Thyroid gland (tissue), 4 donors: ENCODE data around the gene BORCS6. TPM values are rescaled to one million over a fixed set of nuclear protein-coding genes. Genes with fewer than 3 reads are reported as not detected.

ENCODE experiments used
- DNase-seq, 2 donors: peaks; one replicate each; pipeline ENCODE4 v3.0.0-alpha.2; 2019
- H3K27ac ChIP-seq, 3 donors: fragments of 200-600 bp; sonication (generic); 1 replicate in 2 of 3; 2 replicates in 1 of 3; pipeline ENCODE4 v1.5.1; 2016 to 2019; ENCODE audit warnings: mild to moderate bottlenecking in 1 of 3, moderate library complexity in 1 of 3
- H3K27me3 ChIP-seq: fragments of 200-600 bp; sonication (generic); one replicate; pipeline ENCODE4 v1.5.1; 2019
- H3K36me3 ChIP-seq, 2 donors: fragments of 200-600 bp; sonication (generic); one replicate each; pipeline ENCODE4 v1.5.1; 2016 to 2019
- H3K4me1 ChIP-seq, 2 donors: fragments of 200-600 bp; sonication (generic); one replicate each; pipeline ENCODE4 v1.5.1; 2017 to 2019
- H3K4me3 ChIP-seq, 3 donors: fragments of 200-600 bp; sonication (generic); replicated peaks in 1 of 3; 1 replicate in 2 of 3; 2 replicates in 1 of 3; pipeline ENCODE4 v1.5.1; 2016; ENCODE audit warnings: mild to moderate bottlenecking in 1 of 3
- H3K9me3 ChIP-seq: fragments of 200-600 bp; sonication (generic); one replicate; pipeline ENCODE4 v1.5.1; 2017
- POLR2A ChIP-seq, 2 donors: fragments of 450-650 bp; IDR thresholded peaks; one replicate each; pipeline ENCODE4 v1.6.1; 2017; ENCODE audit warnings: antibody characterized with exemption in 2 of 2, mild to moderate bottlenecking in 2 of 2, moderate library complexity in 1 of 2
- WGBS, 2 donors: methylation state at CpG; one replicate each; pipeline ENCODE4 v1.1.5; 2017; 5-methylcytosine and 5-hydroxymethylcytosine counted together
- intact Hi-C: fragments of 100-400 bp; cut with DNase I; formaldehyde crosslinking; loops from one replicate; pipeline ENCODE4 v1.15.1; 2023
- microRNA counts, 2 donors: library from miRNA; unstranded; fragments of <30 nt; microRNA quantifications; one replicate each; lab custom pipeline; 2016 to 2017
- microRNA-seq: library from miRNA; unstranded; fragments of <30 nt; microRNA quantifications from one replicate; pipeline ENCODE4, GENCODE V29; 2016
- total RNA-seq, 4 donors: library from RNA; depleted of rRNA; stranded (reverse); fragments of >200 nt; gene quantifications; one replicate each; pipeline ENCODE4 v1.2.3, GENCODE V29; 2016
- TF ChIP-seq, protein P1 (sequence below), 6 experiments: fragments of 200-600 bp in 3 of 6; fragments of 450-650 bp in 3 of 6; sonication (generic) in 3 of 6; IDR thresholded peaks; one replicate each; pipeline ENCODE4 v1.5.1; 2016 to 2019; ENCODE audit warnings: antibody characterized with exemption in 6 of 6, mild to moderate bottlenecking in 2 of 6, inconsistent platforms in 1 of 6, moderate library complexity in 1 of 6

The BORCS6 gene
- total RNA-seq, 4 donors from 2014 or later: 7.7 to 17.0 (median 15.5) TPM

GRCh38 chr17:8138672-8139371, 51.2 kb downstream of the BORCS6 start:
- Histone ChIP-seq H3K27ac (peak overlapping the region; percentile 69 to 93 (median 86)), H3K9me3 (no peaks in the 10 kb centered on the region), H3K27me3 (no peaks in the 10 kb centered on the region), H3K36me3 (peaks cover 44 to 47% of the 10 kb centered on the region in 2 donors), H3K4me3 (no peak overlapping the region), H3K4me1 (peaks cover 19 to 35% of the 10 kb centered on the region in 2 donors)
- peak; percentile 95 for DNase-seq
- intact Hi-C loops: no loop called here
- TF ChIP-seq POLR2A (IDR thresholded peaks at IDR 0.05): peak in 1 of 2 donors; percentile 81
- TF ChIP-seq, protein P1, sequence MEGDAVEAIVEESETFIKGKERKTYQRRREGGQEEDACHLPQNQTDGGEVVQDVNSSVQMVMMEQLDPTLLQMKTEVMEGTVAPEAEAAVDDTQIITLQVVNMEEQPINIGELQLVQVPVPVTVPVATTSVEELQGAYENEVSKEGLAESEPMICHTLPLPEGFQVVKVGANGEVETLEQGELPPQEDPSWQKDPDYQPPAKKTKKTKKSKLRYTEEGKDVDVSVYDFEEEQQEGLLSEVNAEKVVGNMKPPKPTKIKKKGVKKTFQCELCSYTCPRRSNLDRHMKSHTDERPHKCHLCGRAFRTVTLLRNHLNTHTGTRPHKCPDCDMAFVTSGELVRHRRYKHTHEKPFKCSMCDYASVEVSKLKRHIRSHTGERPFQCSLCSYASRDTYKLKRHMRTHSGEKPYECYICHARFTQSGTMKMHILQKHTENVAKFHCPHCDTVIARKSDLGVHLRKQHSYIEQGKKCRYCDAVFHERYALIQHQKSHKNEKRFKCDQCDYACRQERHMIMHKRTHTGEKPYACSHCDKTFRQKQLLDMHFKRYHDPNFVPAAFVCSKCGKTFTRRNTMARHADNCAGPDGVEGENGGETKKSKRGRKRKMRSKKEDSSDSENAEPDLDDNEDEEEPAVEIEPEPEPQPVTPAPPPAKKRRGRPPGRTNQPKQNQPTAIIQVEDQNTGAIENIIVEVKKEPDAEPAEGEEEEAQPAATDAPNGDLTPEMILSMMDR (IDR thresholded peaks at IDR 0.05): peak; percentile 77 to 98 (median 87)
- WGBS, 2 donors: 2 to 3% methylated on average over 31 to 38 of the region's 46 CpGs

GRCh38 chr17:8138374-8138671, 51.7 kb downstream of the BORCS6 start:
- intact Hi-C loops: no loop called here

More at GRCh38 chr17:8138374-8138671, 51.7 kb downstream of the BORCS6 start:
- Histone ChIP-seq H3K27ac (peak overlapping the region; percentile 69 to 93 (median 86)), H3K4me1 (peaks cover 19 to 35% of the 10 kb centered on the region in 2 donors), H3K4me3 (no peak overlapping the region), H3K27me3 (no peaks in the 10 kb centered on the region), H3K9me3 (no peaks in the 10 kb centered on the region), H3K36me3 (peaks cover 39 to 42% of the 10 kb centered on the region in 2 donors)
- 1 to 2% methylated on average over 7 of the region's 7 CpGs for WGBS, 2 donors
- TF ChIP-seq POLR2A (IDR thresholded peaks at IDR 0.05): no peak
- TF ChIP-seq, protein P1 (IDR thresholded peaks at IDR 0.05): no peak
- DNase-seq: no peak

MicroRNAs within 50 kb of the gene (microRNA counts, 767-probe panel; counts per million panel counts)
- microRNA hsa-miR-4521 (lab: Ali Mortazavi, UCI): 0 to 2,010 counts per million in 2 donors

Small RNA genes lying within 50 kb of the gene (microRNA-seq; reads per million reads assigned to microRNA genes)
- gene MIR4521: 2.2 reads per million
- gene MIR6883: not detected

Other genes with a start within 250 kb of the BORCS6 start
- gene GUCY2D, start 187.6 kb downstream of the BORCS6 start, total RNA-seq: not detected
- gene ALOX15B, start 151.1 kb downstream of the BORCS6 start, total RNA-seq: 1 to 10 TPM in 3 of 4 donors, under 1 TPM in 1; 0.67 to 3.3 (median 1.1) TPM
- not detected for gene ALOX12B, start 102.5 kb downstream of the BORCS6 start, total RNA-seq
- gene ALOXE3, start 71.7 kb downstream of the BORCS6 start, total RNA-seq: not detected
- 1 to 10 TPM in 1 of 4 donors, not detected in 3; 1.7 TPM for gene HES7, start 66.1 kb downstream of the BORCS6 start, total RNA-seq
- gene PER1, start 37.8 kb downstream of the BORCS6 start, total RNA-seq: 100 to 1,000 TPM in 3 of 4 donors, 10 to 100 TPM in 1; 85.2 to 148 (median 137) TPM
- gene VAMP2, start 27.2 kb downstream of the BORCS6 start, total RNA-seq: 10 to 100 TPM; 30.6 to 35.2 (median 33.4) TPM
- 10 to 100 TPM; 19.7 to 34.7 (median 32.2) TPM for gene TMEM107, start 13.8 kb downstream of the BORCS6 start, total RNA-seq
- 1 to 10 TPM in 1 of 4 donors, not detected in 3; 6.0 TPM for gene AURKB, start 20.4 kb upstream of the BORCS6 start, total RNA-seq
- 10 to 100 TPM; 19.2 to 40.3 (median 21.2) TPM for gene CTC1, start 57.9 kb upstream of the BORCS6 start, total RNA-seq
- 10 to 100 TPM; 14.8 to 39.5 (median 18.3) TPM for gene PFAS, start 59.1 kb upstream of the BORCS6 start, total RNA-seq
- gene RANGRF, start 98.5 kb upstream of the BORCS6 start, total RNA-seq: 10 to 100 TPM; 18.9 to 30.2 (median 22.4) TPM
- gene SLC25A35, start 105.2 kb upstream of the BORCS6 start, total RNA-seq: 10 to 100 TPM in 1 of 4 donors, 1 to 10 TPM in 3; 2.9 to 12.7 (median 5.9) TPM
- gene ARHGEF15, start 120.1 kb upstream of the BORCS6 start, total RNA-seq: 1 to 10 TPM; 4.3 to 9.8 (median 6.8) TPM
- not detected for gene ODF4, start 149.7 kb upstream of the BORCS6 start, total RNA-seq
- gene RPL26, start 193.0 kb upstream of the BORCS6 start, total RNA-seq: 1,000 to 10,000 TPM; 2,728 to 5,465 (median 3,162) TPM
- gene RNF222, start 207.6 kb upstream of the BORCS6 start, total RNA-seq: not detected
- 10 to 100 TPM; 56.0 to 77.7 (median 59.5) TPM for gene NDEL1, start 245.7 kb upstream of the BORCS6 start, total RNA-seq